ENCODE data around the gene KRT10.
"Not testable (repeated sequence)": the region's sequence is repeated elsewhere in the genome, so short reads cannot be mapped to it uniquely, and the experiment has no call there.

Gene KRT10

GRCh38 chr17:40822132-40822812 is at the start of gene KRT10:
Gene KRT10 (minus strand): TSS chr17:40822614. CDS start chr17:40822585, 29 bp downstream.
- Mint-ChIP-seq H3K4me3 (no peak within 1 kb of the TSS), H3K27ac (no peak within 1 kb of the TSS), H3K4me1 (peaks cover 10 to 20% of the 10 kb centered on the region in 2 donors), H3K27me3 (peaks cover 13 to 19% of the 10 kb centered on the region in 2 donors), H3K9me3 (peaks cover 0 to 3% of the 10 kb centered on the region in 2 donors), H3K36me3 (peaks cover 21 to 35% of the 10 kb centered on the region in 2 donors)
- no peak for DNase-seq
- ATAC-seq (replicated peaks): no peak

- DNase-seq (no peak), ATAC-seq (replicated peaks) (no peak)
- Mint-ChIP-seq H3K27ac (no peak overlapping the region), H3K4me1 (no peaks in the 10 kb centered on the region), H3K36me3 (no peaks in the 10 kb centered on the region), H3K4me3 (no peak overlapping the region), H3K27me3 (peaks cover 19 to 29% of the 10 kb centered on the region in 2 donors), H3K9me3 (no peaks in the 10 kb centered on the region)
Measured at GRCh38 chr17:40871316-40871715, 48.9 kb upstream of the KRT10 start.

- no peak overlapping the region for H3K4me3 Mint-ChIP-seq
- no peaks in the 10 kb centered on the region for H3K9me3 Mint-ChIP-seq
- ATAC-seq (replicated peaks) (no peak), DNase-seq (no peak)
- no peaks in the 10 kb centered on the region for H3K4me1 Mint-ChIP-seq
- H3K27me3 Mint-ChIP-seq: peaks cover 24 to 27% of the 10 kb centered on the region in 2 donors
- H3K36me3 Mint-ChIP-seq: no peaks in the 10 kb centered on the region
- H3K27ac Mint-ChIP-seq: no peak overlapping the region
Measured at GRCh38 chr17:40870136-40870535, 47.7 kb upstream of the KRT10 start.

GRCh38 chr17:40866838-40867237 is 44.4 kb upstream of the KRT10 start, which contains the start of gene KRT12:
Gene KRT12 (minus strand): TSS chr17:40867223. CDS start chr17:40867186, 37 bp downstream.
- ATAC-seq (replicated peaks) (no peak), DNase-seq (no peak)
- Mint-ChIP-seq H3K36me3 (no peaks in the 10 kb centered on the region), H3K27me3 (peaks cover 34 to 47% of the 10 kb centered on the region in 2 donors), H3K27ac (no peak within 1 kb of the TSS), H3K4me3 (no peak within 1 kb of the TSS), H3K4me1 (no peaks in the 10 kb centered on the region), H3K9me3 (no peaks in the 10 kb centered on the region)

- no peak overlapping the region for H3K4me3 Mint-ChIP-seq
- no peak overlapping the region for H3K27ac Mint-ChIP-seq
- ATAC-seq (replicated peaks) (no peak), DNase-seq (no peak)
- no peaks in the 10 kb centered on the region for H3K4me1 Mint-ChIP-seq
- H3K9me3 Mint-ChIP-seq: no peaks in the 10 kb centered on the region
- H3K27me3 Mint-ChIP-seq: peaks cover 38 to 53% of the 10 kb centered on the region in 2 donors
- H3K36me3 Mint-ChIP-seq: no peaks in the 10 kb centered on the region
Measured at GRCh38 chr17:40864661-40865390, 42.4 kb upstream of the KRT10 start.

- H3K4me1 Mint-ChIP-seq: no peaks in the 10 kb centered on the region
- DNase-seq: no peak
- no peaks in the 10 kb centered on the region for H3K36me3 Mint-ChIP-seq
- peaks cover 43 to 57% of the 10 kb centered on the region in 2 donors for H3K27me3 Mint-ChIP-seq
- no peak overlapping the region for H3K4me3 Mint-ChIP-seq
- no peaks in the 10 kb centered on the region for H3K9me3 Mint-ChIP-seq
- no peak overlapping the region for H3K27ac Mint-ChIP-seq
- no peak for ATAC-seq (replicated peaks)
Measured at GRCh38 chr17:40862985-40863733, 40.7 kb upstream of the KRT10 start.

- H3K27ac Mint-ChIP-seq: no peak overlapping the region
- no peaks in the 10 kb centered on the region for H3K36me3 Mint-ChIP-seq
- H3K4me1 Mint-ChIP-seq: no peaks in the 10 kb centered on the region
Measured at GRCh38 chr17:40859536-40859935, 37.1 kb upstream of the KRT10 start.

GRCh38 chr17:40858667-40859066 is 36.3 kb upstream of the KRT10 start:
- not testable (repeated sequence) for DNase-seq; H3K36me3 Mint-ChIP-seq; ATAC-seq (replicated peaks); H3K9me3 Mint-ChIP-seq; H3K4me1 Mint-ChIP-seq; H3K4me3 Mint-ChIP-seq; H3K27ac Mint-ChIP-seq
- peaks cover 31 to 37% of the 10 kb centered on the region in 2 donors for H3K27me3 Mint-ChIP-seq

More at GRCh38 chr17:40859536-40859935, 37.1 kb upstream of the KRT10 start:
- DNase-seq: no peak
- no peak for ATAC-seq (replicated peaks)
- Mint-ChIP-seq H3K4me3 (no peak overlapping the region), H3K9me3 (no peaks in the 10 kb centered on the region), H3K27me3 (peaks cover 35 to 39% of the 10 kb centered on the region in 2 donors)

GRCh38 chr17:40857535-40857934 is 35.1 kb upstream of the KRT10 start:
- Mint-ChIP-seq H3K36me3 (no peaks in the 10 kb centered on the region), H3K27ac (no peak overlapping the region), H3K4me3 (no peak overlapping the region), H3K4me1 (no peaks in the 10 kb centered on the region), H3K27me3 (peaks cover 30 to 34% of the 10 kb centered on the region in 2 donors), H3K9me3 (no peaks in the 10 kb centered on the region)
- no peak for DNase-seq
- ATAC-seq (replicated peaks): no peak

GRCh38 chr17:40854175-40854814 is 31.9 kb upstream of the KRT10 start:
- no peak for DNase-seq
- Mint-ChIP-seq H3K27me3 (peaks cover 21 to 28% of the 10 kb centered on the region in 2 donors), H3K4me1 (no peaks in the 10 kb centered on the region), H3K9me3 (no peaks in the 10 kb centered on the region), H3K36me3 (no peaks in the 10 kb centered on the region), H3K4me3 (no peak overlapping the region), H3K27ac (no peak overlapping the region)
- no peak for ATAC-seq (replicated peaks)

GRCh38 chr17:40852364-40852763 is 29.9 kb upstream of the KRT10 start:
- DNase-seq: no peak
- peaks cover 12 to 22% of the 10 kb centered on the region in 2 donors for H3K27me3 Mint-ChIP-seq
- no peak overlapping the region for H3K4me3 Mint-ChIP-seq
- H3K4me1 Mint-ChIP-seq: no peaks in the 10 kb centered on the region
- no peak for ATAC-seq (replicated peaks)
- no peaks in the 10 kb centered on the region for H3K36me3 Mint-ChIP-seq
- H3K27ac Mint-ChIP-seq: no peak overlapping the region
- no peaks in the 10 kb centered on the region for H3K9me3 Mint-ChIP-seq

- H3K9me3 Mint-ChIP-seq: no peaks in the 10 kb centered on the region
- DNase-seq: no peak
- no peak for ATAC-seq (replicated peaks)
- H3K4me1 Mint-ChIP-seq: no peaks in the 10 kb centered on the region
- no peak overlapping the region for H3K4me3 Mint-ChIP-seq
- H3K27ac Mint-ChIP-seq: no peak overlapping the region
- no peaks in the 10 kb centered on the region for H3K36me3 Mint-ChIP-seq
- peaks cover 20 to 29% of the 10 kb centered on the region in 2 donors for H3K27me3 Mint-ChIP-seq
Measured at GRCh38 chr17:40850293-40850972, 28.0 kb upstream of the KRT10 start.

- DNase-seq (no peak), ATAC-seq (replicated peaks) (no peak)
- Mint-ChIP-seq H3K9me3 (no peaks in the 10 kb centered on the region), H3K4me1 (no peaks in the 10 kb centered on the region), H3K27me3 (peaks cover 27 to 36% of the 10 kb centered on the region in 2 donors), H3K36me3 (no peaks in the 10 kb centered on the region), H3K4me3 (no peak overlapping the region), H3K27ac (no peak overlapping the region)
Measured at GRCh38 chr17:40849723-40850122, 27.3 kb upstream of the KRT10 start.
